COR-L47 (cell line): Measurements from ENCODE around the gene PANK1.
A peak's percentile ranks its signal among the peaks of the same experiment; 100 is the strongest.
"Not testable (repeated sequence)": the region's sequence is repeated elsewhere in the genome, so short reads cannot be mapped to it uniquely, and the experiment has no call there.

Source experiments
- DNase-seq: peaks from one replicate; lab custom pipeline; 2025; lab: John Stamatoyannopoulos, UW

PANK1 gene

DNA sequence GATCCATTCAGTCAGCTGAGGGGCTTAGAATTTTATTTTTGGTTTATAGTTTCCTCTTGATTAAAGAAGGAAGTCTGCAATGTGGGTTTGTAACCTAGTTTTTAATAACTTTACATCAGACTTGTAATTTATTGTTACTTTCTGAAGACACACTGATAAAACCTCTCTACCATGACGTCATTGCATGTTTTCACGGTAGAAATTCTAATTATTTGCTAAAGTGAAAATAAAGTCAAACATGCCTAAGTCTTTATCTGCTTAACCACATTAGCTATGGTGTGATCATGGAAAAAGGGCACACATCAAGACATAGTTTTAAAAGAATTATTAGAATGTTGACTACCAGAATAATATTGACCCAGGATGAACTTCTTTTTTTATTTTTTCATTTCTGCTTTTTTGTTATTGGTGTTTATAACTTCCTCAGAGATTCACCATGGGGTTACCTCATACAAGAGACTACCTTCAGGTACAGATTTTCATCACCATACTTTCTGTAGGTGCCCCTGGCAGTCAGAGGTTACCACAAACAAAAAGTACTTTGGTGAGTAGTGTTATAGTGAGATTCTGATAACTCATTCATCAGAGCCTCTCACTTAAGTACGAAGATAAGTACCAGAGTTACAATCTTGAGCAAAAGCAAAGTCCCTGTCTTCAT lies 7.0 kb upstream of the PANK1 start:
- no peak for DNase-seq

DNA sequence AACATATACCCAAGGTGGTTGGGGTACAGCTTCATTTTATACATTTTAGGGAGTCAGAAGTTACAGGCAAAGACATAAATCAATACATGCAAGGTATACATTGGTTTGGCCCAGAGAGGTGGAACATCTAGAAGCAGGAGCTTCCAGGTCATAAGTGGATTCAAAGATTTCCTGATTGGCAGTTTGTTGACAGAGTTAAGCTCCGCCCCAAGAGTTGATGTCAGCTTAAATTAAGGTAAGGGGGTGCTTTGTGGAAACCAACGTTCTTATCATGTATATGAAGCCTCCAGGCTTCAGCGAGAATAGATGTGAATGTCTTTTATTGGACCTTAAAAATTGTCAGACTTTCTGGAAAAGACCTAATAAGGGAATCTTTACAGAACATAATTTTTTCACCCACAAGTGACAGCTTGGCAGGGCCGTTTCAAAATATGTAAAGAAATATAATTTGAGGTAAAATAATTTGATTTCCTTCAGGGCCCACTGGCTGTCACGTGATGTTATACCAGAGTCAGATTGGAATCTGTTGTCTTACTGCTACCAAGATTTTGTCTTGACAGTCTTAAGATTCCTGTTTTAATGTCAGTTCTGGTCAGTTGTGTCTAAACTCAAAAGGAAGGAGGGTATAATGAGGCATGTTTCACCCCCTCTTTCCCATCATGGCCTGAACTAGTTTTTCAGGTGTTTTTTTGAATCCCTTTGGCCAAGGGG lies 6.3 kb upstream of the PANK1 start:
- no peak for DNase-seq

DNA sequence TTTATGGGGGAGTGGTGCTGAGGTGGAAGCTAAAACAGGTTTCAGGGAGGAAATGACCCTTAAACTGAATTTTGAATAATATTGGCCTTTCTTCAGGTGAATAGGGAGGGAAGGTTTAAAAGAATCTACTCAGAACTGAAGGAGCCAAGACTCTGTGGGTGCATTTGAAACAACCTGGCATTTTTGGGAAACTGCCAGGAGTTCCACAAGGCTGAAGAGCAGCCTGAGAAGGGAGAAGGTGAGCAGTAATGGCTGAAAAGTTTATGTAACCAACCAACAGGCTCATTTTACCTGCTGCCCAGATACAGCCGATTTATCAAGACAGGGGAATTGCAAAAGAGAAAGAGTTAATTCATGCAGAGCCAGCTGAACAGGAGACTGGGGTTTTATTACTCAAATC lies 4.0 kb upstream of the PANK1 start:
- no peak for DNase-seq

DNA sequence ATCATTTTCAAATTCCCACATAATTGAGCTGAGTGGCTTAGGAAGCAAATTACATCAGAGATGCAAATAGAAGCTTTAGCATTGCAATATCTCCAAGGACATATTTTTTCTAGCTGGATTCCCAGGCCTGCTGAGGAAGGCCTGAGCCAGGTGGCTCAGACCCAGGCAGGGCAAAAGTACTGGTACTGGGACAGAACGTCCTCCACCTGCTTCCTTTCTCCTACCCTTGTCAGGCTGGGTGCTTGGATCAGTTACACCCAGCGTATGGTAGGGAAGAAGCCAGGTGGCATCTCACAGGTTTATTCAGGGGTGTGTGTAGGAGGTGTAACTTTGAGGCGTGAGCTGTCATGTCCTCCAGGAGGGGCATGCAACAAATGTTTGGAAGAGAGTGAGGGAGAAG lies 3.0 kb upstream of the PANK1 start:
- no peak for DNase-seq

DNA sequence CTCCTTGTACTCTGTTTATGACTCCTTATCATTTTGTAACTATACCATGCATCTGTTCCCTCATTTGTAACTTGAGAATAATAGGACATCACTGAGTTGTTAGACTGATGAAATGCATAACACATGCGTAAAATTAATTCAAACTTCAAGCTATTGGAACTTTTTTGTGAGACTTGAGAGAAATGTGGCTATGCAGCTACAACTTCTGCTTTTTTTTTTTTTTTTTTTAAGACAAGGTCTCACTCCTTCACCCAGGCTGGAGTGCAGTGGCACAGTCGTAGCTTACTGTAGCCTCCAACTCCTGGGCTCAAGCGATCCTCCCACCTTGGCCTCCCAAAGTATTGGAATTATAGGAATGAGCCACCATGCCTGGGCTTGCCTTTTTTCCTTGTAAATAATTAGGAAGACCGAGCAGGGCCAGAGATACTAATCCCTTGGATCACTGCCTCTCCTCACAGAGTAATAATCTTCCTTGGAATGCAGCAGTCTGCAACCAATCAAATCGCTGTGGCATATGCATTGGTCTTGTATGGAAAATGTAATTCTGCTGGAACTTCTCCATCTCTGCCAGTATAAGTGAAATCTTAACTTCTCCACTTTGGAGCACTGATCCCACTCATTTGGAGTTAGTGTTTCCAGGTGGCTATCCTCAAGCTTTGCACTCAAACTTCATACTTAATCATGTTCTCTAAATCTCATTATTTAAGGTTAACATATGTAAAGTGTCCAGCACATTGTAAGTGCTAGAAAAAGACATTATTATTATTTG lies 2.0 kb upstream of the PANK1 start:
- no peak for DNase-seq

DNA sequence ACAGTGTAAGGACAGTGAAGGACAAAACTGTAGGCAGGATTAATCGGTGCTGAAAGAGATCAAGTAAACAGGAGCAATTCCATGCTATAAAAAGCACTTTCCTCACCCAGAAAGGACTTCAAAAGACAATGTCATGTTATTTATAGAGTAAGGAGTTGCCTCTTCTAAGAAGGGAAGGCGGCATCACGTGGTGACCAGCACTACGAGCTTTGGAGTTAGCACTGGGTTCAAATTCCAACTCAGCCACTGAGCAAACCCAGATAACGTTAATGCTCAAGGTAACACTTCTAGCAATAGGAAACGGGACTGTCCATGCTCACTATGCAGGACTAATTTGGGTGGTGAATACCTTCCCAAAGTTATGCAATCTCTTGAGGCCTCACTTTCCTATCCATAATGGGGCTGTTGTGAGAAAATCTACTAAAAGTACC lies 715 bp upstream of the PANK1 start:
- no peak for DNase-seq

DNA sequence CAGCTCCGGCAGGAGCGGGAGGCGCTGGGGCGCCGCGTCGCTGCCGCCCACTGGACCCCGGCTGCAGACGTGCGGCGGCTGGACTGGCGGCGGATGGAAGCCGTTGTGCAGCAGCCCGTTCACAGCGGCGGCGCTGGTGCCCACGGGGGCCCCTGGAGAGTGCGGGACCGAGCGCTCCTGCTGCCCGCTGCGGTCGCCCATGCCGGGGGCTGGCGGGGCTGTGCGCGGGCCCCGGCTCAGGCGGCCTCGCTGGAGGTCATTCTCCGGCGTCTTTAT lies 413 bp downstream of the PANK1 start:
- DNase-seq, result no peak

DNA sequence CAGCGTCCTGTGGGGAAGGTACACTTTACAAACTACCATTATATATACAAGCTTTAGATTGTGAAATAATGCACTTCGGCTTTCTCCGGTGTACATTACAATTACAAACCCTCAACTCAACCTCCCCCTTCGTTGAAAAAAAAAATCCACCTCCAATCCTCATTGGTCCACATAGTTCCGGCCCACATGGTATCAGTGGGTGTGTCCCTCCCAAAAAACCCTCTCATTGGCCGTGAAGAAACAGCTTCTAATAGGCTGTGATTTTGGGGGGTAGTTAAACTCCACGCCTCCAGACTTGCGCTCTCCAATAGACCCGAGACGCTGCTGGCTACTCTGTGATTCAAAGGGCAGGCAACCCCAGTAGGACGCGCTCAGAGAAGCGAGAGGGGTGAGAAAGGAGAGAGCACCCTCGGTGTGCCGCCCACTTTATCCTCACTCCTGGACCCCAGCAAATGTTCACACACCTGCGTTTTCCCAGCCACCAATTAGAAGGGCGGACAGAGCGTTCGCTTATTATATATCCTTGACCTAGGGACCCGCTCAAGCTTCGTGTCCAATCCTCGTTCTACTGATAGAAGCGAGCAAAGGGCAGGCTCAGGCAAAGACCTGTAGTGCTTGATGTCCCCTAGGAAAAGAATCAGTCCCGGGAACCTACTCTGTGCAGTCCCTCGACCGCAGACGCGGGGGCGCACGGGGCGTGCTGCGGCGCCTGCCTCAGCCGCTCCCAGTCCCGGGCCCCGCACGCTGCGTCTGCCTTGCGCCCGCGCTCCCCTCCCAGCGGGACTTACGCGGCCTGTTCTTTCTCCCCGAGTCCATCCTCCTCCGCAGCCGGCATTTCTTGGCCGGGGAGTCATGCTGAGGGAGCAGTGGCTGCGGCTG lies 991 bp downstream of the PANK1 start:
- DNase-seq, result peak; percentile 80

DNA sequence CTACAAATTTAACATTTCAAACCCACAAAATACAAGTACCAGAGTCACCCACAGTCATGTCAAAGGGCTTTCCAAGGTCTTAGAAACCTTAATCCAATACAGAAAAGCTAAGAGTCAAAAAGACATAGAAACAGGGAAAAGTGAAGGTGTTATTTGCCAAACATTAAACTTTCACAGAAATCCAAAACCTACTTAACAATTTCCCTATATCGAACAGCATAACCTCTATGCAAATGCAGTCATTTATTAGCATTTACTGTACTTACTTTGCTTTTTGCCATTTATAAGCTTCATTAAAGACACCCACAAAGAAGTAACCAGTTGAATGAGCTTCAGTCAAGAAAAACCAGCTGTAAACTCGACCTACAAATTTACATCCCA lies 1.6 kb downstream of the PANK1 start:
- no peak for DNase-seq

DNA sequence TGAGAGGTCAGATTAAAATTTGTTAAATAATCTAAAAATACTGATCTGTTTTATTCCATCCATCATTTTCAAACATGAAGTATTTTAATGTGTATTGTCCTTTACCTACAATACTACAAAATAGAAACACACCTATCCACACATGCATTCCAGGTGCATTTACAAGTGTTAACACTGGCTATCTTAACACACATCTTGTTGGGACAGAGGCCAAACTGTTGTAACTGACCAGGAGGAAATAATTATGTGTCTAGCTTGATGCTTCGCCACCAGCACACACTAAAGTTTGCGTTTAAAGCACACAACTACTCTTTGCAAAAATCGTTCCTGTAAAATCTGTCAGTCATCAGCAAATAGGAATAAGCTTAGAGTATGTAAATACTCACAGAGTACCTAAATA lies 2.8 kb downstream of the PANK1 start:
- no peak for DNase-seq

DNA sequence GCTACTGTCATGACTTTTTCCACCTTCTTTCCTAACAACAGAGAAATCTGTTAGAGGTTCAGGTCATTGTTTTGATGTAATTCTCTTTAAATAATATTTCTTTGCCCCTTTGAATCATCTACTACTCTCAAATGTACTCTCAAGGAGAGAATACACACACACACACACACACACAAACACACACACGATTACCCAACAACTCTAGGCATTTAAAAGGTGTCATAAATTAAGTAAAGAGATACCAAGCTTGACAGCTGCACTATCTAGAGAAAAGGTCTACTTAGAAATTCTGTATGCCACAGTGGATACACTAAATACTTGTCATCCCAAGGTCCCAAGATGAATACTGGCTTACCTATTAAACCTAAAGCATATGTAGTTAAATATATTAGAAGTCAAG lies 4.8 kb downstream of the PANK1 start:
- DNase-seq, result no peak

DNA sequence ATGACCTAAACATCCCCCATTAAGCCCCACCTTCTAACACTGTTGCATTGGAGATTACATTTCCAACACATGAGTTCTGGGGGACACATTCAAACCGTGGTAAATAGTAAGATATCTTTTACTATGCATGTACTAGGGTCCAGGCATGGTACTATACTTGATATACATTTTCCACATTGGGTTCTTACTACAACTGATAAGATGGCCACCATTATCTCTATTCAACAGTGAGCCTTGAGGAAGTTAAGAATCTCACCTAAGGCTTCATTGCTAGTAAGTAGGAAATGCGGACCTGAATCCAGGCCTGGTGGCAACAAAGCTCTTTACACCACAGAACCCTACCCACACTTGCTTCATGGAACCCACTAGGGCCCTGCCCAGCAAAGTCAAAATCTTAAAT lies 5.7 kb downstream of the PANK1 start:
- DNase-seq, result no peak

DNA sequence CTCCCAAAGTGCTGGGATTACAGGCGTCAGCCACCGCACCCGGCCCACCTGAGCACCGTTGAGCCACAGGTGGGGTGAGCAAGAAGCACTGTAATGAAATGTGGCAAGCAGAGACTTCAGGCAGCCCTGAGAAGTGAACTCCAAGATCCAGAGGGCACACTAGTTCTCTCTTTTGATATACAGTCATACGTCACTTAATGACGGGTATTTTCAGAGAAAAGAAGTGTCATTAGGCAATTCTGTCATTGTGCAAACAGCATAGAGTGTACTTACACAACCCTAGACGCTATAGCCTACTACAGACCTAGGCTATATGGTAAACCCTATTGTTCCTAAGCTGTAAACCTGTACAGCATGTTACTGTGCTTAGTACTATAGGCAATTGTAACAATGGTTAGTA lies 7.9 kb downstream of the PANK1 start:
- no peak for DNase-seq

DNA sequence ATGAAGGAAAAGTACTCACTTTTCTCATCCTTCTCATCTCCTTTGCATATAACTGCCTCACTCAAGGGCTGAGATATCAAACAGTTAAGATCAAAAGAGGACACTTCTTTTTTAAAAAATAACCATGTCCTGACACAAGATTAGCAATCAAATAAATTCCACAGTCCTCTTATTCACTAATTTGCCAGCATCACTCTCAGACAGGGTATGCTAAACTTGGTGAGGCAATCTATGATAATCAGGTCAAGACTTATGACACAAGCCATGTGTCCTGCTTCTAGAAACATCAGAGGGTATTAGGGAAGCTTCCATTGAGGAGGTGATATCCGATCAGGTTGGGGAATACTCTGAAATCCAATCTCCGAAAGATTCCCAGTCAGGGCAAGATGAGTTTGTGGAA lies 10.4 kb downstream of the PANK1 start:
- no peak for DNase-seq

DNA sequence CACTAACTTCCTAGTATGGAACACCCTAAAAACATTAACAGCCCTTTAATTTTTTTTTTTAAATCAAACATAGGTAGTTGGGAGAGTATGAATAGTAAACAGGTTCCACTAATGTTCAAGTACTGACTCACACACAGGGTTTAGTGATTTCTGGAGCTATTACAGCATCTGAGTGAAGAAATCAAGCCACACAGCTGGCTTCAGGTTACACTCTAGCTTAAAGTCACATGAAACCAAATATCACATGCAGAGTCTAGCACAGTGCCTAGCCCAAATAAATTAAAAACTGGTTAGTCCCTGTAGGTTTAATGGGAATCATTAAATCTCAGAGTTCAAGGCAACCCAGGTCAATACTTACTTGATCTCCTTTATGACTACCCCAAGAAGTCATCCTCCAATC lies 11.6 kb downstream of the PANK1 start:
- no peak for DNase-seq

DNA sequence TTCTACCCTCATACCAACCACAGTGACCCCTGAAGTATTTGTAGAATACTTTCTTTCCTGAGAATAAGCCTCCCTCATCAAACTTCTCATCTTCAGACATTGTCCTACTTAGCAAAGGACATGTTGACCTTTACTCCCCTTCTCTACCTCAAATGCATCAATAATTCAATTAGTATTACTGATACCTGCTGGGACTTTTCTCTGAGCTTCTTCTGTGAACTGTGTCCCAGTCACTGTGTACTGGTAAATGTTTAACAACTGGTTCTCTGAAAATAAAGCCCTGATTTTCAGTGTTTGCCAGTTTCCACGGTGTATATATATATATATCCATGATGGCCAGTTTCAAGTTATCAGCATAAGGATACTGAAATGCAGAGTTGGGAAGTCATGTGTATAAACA lies 12.2 kb downstream of the PANK1 start:
- no peak for DNase-seq

DNA sequence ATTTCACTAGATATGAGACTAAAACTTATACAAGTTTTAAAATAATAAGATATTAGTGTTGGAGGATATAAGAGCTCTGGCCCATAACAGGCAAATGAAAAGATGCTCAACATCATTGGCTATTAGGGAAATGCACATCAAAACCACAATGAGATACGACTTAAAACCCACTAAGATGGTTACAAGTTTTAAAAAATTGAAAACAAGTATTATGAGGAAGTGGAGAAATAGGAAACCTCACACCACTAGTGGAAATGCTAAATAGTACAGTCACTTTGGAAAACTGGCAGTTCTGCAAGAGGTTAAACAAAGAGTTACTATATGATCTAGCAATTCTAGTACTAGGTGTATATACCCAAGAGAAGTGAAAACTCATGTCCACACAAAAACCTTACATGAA lies 17.2 kb downstream of the PANK1 start:
- no peak for DNase-seq

DNA sequence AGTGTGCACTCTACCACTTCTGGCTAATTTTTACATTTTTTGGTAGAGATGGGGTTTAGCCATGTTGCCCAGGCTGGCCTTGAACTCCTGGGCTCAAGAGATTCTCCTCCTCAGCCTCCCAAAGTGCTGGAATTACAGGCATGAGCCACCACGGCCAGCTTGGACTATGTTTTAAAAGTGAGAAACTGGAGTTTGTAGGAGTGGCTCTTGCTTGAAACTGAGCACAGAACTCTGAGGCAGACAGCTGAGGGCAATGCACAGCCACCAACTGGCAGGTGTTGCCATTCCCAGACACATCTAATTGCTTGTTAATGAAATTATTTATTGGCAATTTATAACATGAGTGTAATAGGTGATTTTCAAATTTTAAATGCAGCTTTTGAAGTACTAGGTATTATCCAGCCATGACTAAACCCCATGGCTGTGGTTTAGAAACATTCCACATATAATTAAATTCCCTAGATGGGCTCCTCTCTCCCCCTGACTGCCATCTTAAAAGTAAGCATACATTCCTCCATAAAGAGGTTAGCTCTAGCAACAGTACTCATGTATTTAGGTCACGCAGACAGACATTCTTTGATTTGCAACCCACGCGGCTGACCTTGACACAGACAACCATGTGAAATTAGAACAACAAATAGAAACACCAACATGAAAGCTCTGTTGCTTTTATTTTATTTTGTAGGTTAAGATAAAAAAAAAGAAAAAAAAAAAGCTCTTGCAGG lies 19.8 kb downstream of the PANK1 start:
- no peak for DNase-seq

DNA sequence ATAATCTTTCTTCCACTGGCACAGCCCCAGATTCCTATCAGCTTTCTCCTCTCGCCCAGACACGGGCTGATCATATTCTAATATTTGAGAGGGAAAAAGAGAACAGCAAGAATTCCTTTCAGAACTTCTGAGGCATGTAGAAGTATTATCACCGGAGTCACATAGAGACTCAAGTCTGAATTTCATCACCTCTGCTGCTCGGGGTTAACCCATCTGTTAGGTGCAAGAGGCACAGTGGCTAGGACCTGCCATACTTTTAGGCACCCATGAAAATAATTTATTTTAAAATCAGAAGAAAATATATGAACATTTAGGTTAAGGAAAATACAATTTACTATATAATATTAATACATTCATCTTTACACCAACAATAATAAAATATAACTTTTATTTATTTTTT lies 21.0 kb downstream of the PANK1 start:
- no peak for DNase-seq

DNA sequence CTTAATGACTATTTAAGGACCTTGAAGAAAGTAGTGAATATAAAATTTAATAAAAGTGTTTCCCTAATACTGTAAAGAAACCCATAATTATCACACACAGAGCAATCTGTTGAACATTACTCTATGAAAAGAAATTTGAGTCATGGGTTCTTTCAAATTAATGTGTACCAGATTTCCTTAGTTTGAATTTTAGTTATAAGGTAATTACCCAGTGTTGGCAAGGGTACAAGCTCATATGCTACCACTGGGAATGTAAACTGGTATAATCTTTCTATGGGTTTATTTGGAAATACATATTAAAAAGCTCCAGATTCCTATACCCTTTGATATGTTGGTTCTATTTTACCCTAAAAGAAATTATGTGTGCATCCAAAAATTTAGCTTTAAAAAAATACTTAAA lies 22.9 kb downstream of the PANK1 start:
- DNase-seq, result no peak

DNA sequence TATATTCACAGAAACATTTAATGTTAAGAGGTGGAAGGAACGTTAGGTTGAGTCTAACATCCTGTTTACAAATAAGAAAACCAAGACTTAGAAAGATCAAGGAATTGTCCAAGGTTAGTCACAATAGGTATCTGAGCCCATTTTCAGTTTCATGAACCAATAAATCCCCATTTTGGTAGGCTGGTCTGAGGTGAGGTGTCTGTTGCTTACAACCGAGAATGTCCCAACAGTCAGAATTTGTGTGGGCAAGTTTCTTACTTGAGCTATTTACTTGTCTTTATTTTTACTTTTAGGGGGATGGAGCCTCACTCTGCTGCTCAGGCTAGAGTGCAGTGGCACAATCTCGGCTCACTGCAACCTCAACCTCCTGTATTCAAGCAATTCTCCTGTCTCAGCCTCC lies 23.6 kb downstream of the PANK1 start:
- DNase-seq, result no peak

DNA sequence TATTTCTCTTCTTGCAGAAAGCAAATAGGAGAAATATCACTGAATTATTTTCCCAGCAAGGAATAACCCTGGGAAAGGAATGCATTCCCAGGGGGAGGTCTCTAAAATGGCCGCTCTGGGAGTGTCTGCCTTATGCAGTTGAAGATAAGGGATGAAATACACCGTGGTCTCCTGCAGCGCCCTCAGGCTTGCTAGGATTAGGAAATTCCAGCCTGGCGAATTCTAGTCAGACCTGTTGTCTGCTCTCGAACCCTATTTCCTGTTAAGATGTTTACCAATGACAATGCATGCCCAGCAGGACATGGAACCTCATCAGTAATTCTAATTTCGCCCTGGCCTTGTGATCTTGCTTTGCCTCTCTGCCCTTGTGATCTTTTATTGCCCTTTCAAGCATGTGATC lies 24.7 kb downstream of the PANK1 start:
- not testable (repeated sequence) for DNase-seq
